ENCODE results near the gene RAB44.

DNA sequence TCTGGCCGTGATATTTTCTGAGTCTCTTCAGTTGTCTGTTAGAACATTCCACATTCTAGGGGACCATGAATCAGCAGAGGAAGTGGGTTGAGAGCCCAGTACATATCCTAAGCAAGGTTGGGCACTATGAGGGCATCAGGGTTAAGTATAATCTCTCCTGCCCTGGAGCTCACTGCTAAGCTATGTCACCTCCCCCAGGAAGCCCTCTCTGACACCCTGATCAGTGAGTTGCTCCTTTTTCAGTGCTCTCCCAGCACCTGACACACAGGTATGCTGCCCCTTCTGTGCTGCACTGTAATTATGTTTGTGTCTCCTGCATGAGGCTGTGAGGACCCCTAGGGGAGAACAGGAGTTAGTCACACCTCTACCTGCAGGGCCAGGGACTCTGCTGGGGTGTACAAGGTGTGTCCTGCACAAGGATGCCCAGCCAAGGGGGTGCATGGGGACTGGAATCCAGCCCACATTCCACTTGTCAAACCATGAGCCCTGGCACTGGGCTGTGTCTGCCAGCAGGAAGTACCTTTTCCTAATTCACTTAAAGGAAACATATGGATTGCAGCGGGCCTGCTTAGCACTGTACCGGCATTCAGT is 3.9 kb downstream of the RAB44 start:
- TF ChIP-seq, protein P1, sequence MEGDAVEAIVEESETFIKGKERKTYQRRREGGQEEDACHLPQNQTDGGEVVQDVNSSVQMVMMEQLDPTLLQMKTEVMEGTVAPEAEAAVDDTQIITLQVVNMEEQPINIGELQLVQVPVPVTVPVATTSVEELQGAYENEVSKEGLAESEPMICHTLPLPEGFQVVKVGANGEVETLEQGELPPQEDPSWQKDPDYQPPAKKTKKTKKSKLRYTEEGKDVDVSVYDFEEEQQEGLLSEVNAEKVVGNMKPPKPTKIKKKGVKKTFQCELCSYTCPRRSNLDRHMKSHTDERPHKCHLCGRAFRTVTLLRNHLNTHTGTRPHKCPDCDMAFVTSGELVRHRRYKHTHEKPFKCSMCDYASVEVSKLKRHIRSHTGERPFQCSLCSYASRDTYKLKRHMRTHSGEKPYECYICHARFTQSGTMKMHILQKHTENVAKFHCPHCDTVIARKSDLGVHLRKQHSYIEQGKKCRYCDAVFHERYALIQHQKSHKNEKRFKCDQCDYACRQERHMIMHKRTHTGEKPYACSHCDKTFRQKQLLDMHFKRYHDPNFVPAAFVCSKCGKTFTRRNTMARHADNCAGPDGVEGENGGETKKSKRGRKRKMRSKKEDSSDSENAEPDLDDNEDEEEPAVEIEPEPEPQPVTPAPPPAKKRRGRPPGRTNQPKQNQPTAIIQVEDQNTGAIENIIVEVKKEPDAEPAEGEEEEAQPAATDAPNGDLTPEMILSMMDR (IDR thresholded peaks at IDR 0.05; ENCODE audit: low read length) = peak; percentile 76
- no peak for TF ChIP-seq EZH2 (IDR thresholded peaks at IDR 0.05; ENCODE audit: borderline replicate concordance, low read length)

Data from OCI-LY1 (cell line).